ENCODE data around the gene PCNX3.

GRCh38 chr11:65637032-65637557 is 21.5 kb downstream of the PCNX3 start:
- TF ChIP-seq, protein P1, sequence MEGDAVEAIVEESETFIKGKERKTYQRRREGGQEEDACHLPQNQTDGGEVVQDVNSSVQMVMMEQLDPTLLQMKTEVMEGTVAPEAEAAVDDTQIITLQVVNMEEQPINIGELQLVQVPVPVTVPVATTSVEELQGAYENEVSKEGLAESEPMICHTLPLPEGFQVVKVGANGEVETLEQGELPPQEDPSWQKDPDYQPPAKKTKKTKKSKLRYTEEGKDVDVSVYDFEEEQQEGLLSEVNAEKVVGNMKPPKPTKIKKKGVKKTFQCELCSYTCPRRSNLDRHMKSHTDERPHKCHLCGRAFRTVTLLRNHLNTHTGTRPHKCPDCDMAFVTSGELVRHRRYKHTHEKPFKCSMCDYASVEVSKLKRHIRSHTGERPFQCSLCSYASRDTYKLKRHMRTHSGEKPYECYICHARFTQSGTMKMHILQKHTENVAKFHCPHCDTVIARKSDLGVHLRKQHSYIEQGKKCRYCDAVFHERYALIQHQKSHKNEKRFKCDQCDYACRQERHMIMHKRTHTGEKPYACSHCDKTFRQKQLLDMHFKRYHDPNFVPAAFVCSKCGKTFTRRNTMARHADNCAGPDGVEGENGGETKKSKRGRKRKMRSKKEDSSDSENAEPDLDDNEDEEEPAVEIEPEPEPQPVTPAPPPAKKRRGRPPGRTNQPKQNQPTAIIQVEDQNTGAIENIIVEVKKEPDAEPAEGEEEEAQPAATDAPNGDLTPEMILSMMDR (IDR thresholded peaks at IDR 0.05) = no peak
- no peak for TF ChIP-seq ZFX (IDR thresholded peaks at IDR 0.05; ENCODE audit: borderline replicate concordance)

Measured in 22Rv1 (cell line).